Measurements from ENCODE around the gene EXOSC1.

- TF ChIP-seq CTCF (IDR thresholded peaks at IDR 0.05; ENCODE audit: low read depth, low read length) (no peak), EZH2phosphoT487 (IDR thresholded peaks at IDR 0.05; ENCODE audit: low read depth) (no peak)
Observed at GRCh38 chr10:97399843-97400545, 45.8 kb downstream of the EXOSC1 start.
